ENCODE data around the gene SPTA1.

Gene SPTA1

DNA sequence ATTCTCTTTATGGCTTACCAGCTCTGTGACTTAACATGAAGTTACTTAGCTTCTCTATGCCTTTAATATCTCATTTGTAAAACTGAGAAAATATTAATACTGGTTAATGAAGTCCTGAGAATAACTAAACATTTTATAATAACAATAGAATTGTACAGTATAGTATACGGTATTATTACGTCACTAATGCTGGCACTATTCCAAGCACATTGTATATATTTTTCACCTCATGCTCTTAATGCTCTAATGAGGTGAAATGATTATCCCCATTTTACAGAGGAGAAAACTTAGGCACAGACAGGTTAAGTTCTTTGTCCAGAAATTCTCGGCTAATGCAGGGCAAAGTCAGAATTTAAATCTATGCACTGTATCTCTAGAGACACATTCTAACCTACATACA is 33.1 kb upstream of the SPTA1 start:
- H3K27ac ChIP-seq = no peak overlapping the region
- H3K4me3 ChIP-seq = no peak overlapping the region
- DNase-seq (ENCODE audit: low read depth, low spot score) = no peak
- H3K36me3 ChIP-seq (ENCODE audit: insufficient read depth, low read length) = no peaks in the 10 kb centered on the region
- TF ChIP-seq FOXP2 (optimal IDR thresholded peaks at IDR 0.05; ENCODE audit: control extremely low read depth, extremely low read length, insufficient read depth) (no peak), EZH2 (IDR thresholded peaks at IDR 0.05) (no peak), POLR2AphosphoS5 (IDR thresholded peaks at IDR 0.05; ENCODE audit: borderline replicate concordance, low read depth, low read length) (no peak)
- H3K9ac ChIP-seq (ENCODE audit: insufficient read length) = no peak overlapping the region
- no peaks in the 10 kb centered on the region for H3K9me3 ChIP-seq (ENCODE audit: low read depth, low read length)

DNA sequence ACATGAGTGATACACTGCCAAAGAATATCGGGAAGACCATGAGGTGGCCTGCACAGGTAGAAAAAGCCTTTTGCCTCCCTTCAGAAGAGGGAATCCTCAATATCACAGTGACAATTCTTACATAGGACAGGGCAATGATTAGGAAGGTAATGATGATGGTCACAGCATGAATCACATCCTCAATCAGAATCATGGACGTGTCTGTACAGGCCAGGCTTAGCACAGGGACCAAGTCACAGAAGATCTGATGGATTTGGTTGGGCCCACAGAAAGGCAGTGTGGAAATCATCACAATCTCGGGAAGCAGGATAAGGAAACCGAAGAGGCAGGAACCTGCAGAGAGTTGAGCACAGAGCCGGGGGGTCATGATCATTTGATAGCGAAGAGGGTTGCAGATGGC is 30.8 kb upstream of the SPTA1 start:
- no peak overlapping the region for H3K9ac ChIP-seq (ENCODE audit: insufficient read length)
- H3K9me3 ChIP-seq (ENCODE audit: low read depth, low read length) = no peaks in the 10 kb centered on the region
- DNase-seq (ENCODE audit: low read depth, low spot score) = no peak
- H3K36me3 ChIP-seq (ENCODE audit: insufficient read depth, low read length) = no peaks in the 10 kb centered on the region
- TF ChIP-seq POLR2AphosphoS5 (IDR thresholded peaks at IDR 0.05; ENCODE audit: borderline replicate concordance, low read depth, low read length) = no peak
- no peak for TF ChIP-seq EZH2 (IDR thresholded peaks at IDR 0.05)
- no peak for TF ChIP-seq FOXP2 (optimal IDR thresholded peaks at IDR 0.05; ENCODE audit: control extremely low read depth, extremely low read length, insufficient read depth)
- H3K4me3 ChIP-seq = no peak overlapping the region
- H3K27ac ChIP-seq = no peak overlapping the region

DNA sequence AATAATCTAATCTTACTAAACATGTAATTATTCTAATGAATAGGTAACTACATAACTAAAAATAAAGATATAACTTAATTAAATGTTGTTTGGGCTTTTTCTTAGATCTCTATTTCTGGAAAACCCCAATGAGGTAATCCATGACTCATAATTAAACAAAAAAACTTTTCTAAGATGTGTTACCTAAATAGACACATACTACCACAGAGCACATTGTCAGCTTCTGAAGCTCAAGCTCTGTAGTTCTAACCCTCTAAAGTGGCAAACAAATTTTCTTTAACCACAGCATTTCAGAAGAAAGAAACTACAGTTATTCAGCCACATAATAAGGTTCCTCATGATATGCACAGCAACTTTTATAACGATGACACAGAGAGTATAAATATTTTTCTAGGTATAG is 29.8 kb upstream of the SPTA1 start:
- TF ChIP-seq POLR2AphosphoS5 (IDR thresholded peaks at IDR 0.05; ENCODE audit: borderline replicate concordance, low read depth, low read length) (no peak), EZH2 (IDR thresholded peaks at IDR 0.05) (no peak), FOXP2 (optimal IDR thresholded peaks at IDR 0.05; ENCODE audit: control extremely low read depth, extremely low read length, insufficient read depth) (no peak)
- Histone ChIP-seq H3K9ac (ENCODE audit: insufficient read length) (no peak overlapping the region), H3K36me3 (ENCODE audit: insufficient read depth, low read length) (no peaks in the 10 kb centered on the region), H3K9me3 (ENCODE audit: low read depth, low read length) (no peaks in the 10 kb centered on the region), H3K27ac (no peak overlapping the region), H3K4me3 (no peak overlapping the region)
- no peak for DNase-seq (ENCODE audit: low read depth, low spot score)

DNA sequence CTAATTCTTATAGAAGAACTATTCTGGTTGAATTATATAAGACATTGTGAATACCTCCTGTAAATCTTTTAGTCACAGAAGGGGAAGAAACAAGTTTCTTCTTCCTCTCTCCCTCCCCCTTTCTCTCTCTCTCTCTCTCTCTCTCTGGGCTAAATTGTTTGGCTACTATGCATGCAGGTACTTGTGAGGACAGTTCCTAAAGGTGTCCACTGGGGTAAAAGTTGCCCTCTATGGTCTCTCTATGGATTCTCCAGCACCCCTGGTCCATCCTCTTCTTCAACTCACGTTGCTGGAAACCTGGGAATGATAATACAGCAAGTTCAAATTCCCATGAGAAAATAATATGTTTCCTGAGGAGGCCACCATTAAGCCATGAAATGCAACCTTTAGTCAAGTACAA is 28.2 kb upstream of the SPTA1 start:
- Histone ChIP-seq H3K27ac (no peak overlapping the region), H3K36me3 (ENCODE audit: insufficient read depth, low read length) (no peaks in the 10 kb centered on the region), H3K9ac (ENCODE audit: insufficient read length) (no peak overlapping the region), H3K4me3 (no peak overlapping the region), H3K9me3 (ENCODE audit: low read depth, low read length) (no peaks in the 10 kb centered on the region)
- DNase-seq (ENCODE audit: low read depth, low spot score) = no peak
- TF ChIP-seq EZH2 (IDR thresholded peaks at IDR 0.05) = no peak
- no peak for TF ChIP-seq POLR2AphosphoS5 (IDR thresholded peaks at IDR 0.05; ENCODE audit: borderline replicate concordance, low read depth, low read length)
- TF ChIP-seq FOXP2 (optimal IDR thresholded peaks at IDR 0.05; ENCODE audit: control extremely low read depth, extremely low read length, insufficient read depth) = no peak

DNA sequence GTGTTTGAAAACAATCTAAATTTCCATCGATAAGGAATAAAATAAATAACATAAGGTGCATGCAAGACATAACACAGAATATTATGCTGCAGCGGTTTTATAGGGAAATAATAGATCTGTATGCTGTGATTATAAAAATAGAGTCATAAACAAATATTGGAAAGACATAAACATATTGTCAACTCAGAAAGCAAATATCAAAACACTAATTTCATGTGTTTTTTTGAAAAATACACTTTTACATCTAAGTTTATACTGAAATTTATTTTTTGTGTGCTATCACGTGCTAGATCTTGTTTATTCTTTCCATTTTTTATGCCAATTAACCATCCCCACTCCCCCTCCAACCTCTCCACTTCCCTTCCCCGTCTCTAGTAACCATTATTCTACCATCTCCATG is 24.6 kb upstream of the SPTA1 start:
- TF ChIP-seq POLR2AphosphoS5 (IDR thresholded peaks at IDR 0.05; ENCODE audit: borderline replicate concordance, low read depth, low read length) (no peak), FOXP2 (optimal IDR thresholded peaks at IDR 0.05; ENCODE audit: control extremely low read depth, extremely low read length, insufficient read depth) (no peak), EZH2 (IDR thresholded peaks at IDR 0.05) (no peak)
- Histone ChIP-seq H3K4me3 (no peak overlapping the region), H3K36me3 (ENCODE audit: insufficient read depth, low read length) (no peaks in the 10 kb centered on the region), H3K27ac (no peak overlapping the region), H3K9me3 (ENCODE audit: low read depth, low read length) (no peaks in the 10 kb centered on the region), H3K9ac (ENCODE audit: insufficient read length) (no peak overlapping the region)
- DNase-seq (ENCODE audit: low read depth, low spot score) = no peak

DNA sequence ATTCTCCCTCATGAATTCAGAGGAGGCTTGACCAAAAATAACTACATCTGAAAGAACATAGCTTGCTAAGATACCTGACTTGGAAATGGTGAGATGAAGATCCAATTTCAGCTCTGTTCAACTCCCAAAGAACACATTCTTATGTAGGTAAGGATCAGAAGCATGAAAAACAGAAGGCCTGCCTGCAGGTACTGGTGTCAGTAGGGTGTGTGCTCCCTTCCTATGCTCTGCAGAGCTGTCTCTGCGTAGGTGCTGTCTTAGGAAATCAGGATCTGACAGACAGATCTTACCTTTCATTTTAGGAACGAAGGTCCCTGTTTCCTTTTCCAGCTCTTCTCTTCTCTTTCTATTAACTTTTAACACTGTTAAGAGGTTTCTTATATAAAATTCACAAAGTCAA is 19.6 kb upstream of the SPTA1 start:
- H3K9ac ChIP-seq (ENCODE audit: insufficient read length) = no peak overlapping the region
- H3K27ac ChIP-seq = no peak overlapping the region
- TF ChIP-seq EZH2 (IDR thresholded peaks at IDR 0.05) = no peak
- TF ChIP-seq FOXP2 (optimal IDR thresholded peaks at IDR 0.05; ENCODE audit: control extremely low read depth, extremely low read length, insufficient read depth) = no peak
- TF ChIP-seq POLR2AphosphoS5 (IDR thresholded peaks at IDR 0.05; ENCODE audit: borderline replicate concordance, low read depth, low read length) = no peak
- no peak for DNase-seq (ENCODE audit: low read depth, low spot score)
- no peaks in the 10 kb centered on the region for H3K36me3 ChIP-seq (ENCODE audit: insufficient read depth, low read length)
- no peak overlapping the region for H3K4me3 ChIP-seq
- H3K9me3 ChIP-seq (ENCODE audit: low read depth, low read length) = no peaks in the 10 kb centered on the region

DNA sequence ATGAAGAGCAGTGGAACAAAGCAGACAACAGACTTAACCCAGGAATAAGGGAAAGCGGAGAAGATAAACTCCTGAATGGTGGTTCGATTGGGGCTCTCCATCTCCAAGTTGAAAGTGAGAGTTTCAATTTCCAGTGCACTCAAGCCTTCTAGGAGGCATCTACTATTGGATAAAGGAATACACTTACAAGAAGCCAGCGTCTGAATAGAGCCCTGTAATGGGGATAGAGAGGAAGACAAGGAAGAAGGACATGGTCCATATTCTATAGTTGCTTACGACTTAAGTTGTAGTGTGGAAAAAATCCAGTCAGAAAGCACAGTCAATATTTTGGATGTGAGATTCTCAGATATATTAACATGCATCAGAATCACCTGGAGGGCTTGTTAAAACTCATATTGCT is 14.0 kb upstream of the SPTA1 start, which contains the start of gene OR6K2:
TSS of gene OR6K2 (minus strand) at position 101 of the 400 bp plus-strand sequence. CDS start at position 101, 0 bp downstream.
- Histone ChIP-seq H3K9me3 (ENCODE audit: low read depth, low read length) (no peaks in the 10 kb centered on the region), H3K27ac (no peak within 1 kb of the TSS), H3K36me3 (ENCODE audit: insufficient read depth, low read length) (no peaks in the 10 kb centered on the region), H3K4me3 (no peak within 1 kb of the TSS), H3K9ac (ENCODE audit: insufficient read length) (no peak within 1 kb of the TSS)
- TF ChIP-seq EZH2 (IDR thresholded peaks at IDR 0.05) = no peak
- no peak for TF ChIP-seq POLR2AphosphoS5 (IDR thresholded peaks at IDR 0.05; ENCODE audit: borderline replicate concordance, low read depth, low read length)
- TF ChIP-seq FOXP2 (optimal IDR thresholded peaks at IDR 0.05; ENCODE audit: control extremely low read depth, extremely low read length, insufficient read depth) = no peak
- no peak for DNase-seq (ENCODE audit: low read depth, low spot score)

DNA sequence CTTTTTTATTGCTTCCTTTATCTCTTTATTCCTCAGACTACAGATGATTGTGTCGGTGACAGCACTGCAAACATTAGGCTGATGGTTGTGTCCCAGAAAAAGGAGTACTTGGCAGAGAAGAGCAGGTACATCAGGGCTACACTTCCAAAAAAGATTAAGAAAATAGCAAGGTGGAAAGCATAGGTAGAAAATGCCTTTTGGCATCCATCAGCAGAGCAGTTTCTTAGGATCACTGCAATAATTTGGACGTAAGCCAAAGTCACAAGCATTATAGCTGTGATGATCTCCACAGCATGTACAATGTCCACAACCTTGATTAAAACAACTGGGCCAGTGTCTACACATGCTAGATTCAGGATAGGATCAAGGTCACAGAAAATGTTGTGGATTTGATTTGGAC is 8.1 kb upstream of the SPTA1 start:
- no peak for DNase-seq (ENCODE audit: low read depth, low spot score)
- Histone ChIP-seq H3K9ac (ENCODE audit: insufficient read length) (no peak overlapping the region), H3K4me3 (no peak overlapping the region), H3K36me3 (ENCODE audit: insufficient read depth, low read length) (no peaks in the 10 kb centered on the region), H3K9me3 (ENCODE audit: low read depth, low read length) (no peaks in the 10 kb centered on the region), H3K27ac (no peak overlapping the region)
- TF ChIP-seq FOXP2 (optimal IDR thresholded peaks at IDR 0.05; ENCODE audit: control extremely low read depth, extremely low read length, insufficient read depth) (no peak), POLR2AphosphoS5 (IDR thresholded peaks at IDR 0.05; ENCODE audit: borderline replicate concordance, low read depth, low read length) (no peak), EZH2 (IDR thresholded peaks at IDR 0.05) (no peak)

DNA sequence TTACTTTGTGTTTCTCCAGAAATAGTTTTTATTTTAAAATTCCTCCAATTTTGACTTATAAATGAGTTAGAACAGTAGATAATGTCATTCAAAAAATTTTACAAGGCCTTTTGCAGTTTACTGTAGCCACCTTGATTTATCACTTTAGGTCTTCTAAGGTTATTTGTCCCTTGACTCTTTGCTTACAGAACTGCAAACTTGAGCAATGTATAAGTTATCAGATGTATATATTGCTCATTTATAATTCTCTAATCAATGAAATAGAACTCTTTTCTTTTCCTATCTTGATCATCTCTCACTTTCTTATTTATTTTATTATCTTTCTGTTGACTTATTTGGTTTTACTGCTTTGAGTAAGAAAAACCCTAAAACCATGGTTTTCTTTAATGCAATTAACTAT is 5.8 kb upstream of the SPTA1 start:
- H3K27ac ChIP-seq = no peak overlapping the region
- TF ChIP-seq FOXP2 (optimal IDR thresholded peaks at IDR 0.05; ENCODE audit: control extremely low read depth, extremely low read length, insufficient read depth) (no peak), EZH2 (IDR thresholded peaks at IDR 0.05) (no peak), POLR2AphosphoS5 (IDR thresholded peaks at IDR 0.05; ENCODE audit: borderline replicate concordance, low read depth, low read length) (no peak)

More for the DNA sequence above, 5.8 kb upstream of the SPTA1 start:
- Histone ChIP-seq H3K36me3 (ENCODE audit: insufficient read depth, low read length) (no peaks in the 10 kb centered on the region), H3K9ac (ENCODE audit: insufficient read length) (no peak overlapping the region), H3K4me3 (no peak overlapping the region), H3K9me3 (ENCODE audit: low read depth, low read length) (no peaks in the 10 kb centered on the region)
- DNase-seq (ENCODE audit: low read depth, low spot score) = no peak

Measured in SK-N-MC (cell line).